HG02571 (cell line): ENCODE measurements around the gene NOTUM.

Source experiments
- ATAC-seq: cut with Tn5 transposase; IDR thresholded peaks from one replicate; pipeline ENCODE4 v1.9.1; 2021; ENCODE audit warnings: mild to moderate bottlenecking, moderate library complexity; ENCODE audit not compliant: unreplicated experiment

NOTUM gene

DNA sequence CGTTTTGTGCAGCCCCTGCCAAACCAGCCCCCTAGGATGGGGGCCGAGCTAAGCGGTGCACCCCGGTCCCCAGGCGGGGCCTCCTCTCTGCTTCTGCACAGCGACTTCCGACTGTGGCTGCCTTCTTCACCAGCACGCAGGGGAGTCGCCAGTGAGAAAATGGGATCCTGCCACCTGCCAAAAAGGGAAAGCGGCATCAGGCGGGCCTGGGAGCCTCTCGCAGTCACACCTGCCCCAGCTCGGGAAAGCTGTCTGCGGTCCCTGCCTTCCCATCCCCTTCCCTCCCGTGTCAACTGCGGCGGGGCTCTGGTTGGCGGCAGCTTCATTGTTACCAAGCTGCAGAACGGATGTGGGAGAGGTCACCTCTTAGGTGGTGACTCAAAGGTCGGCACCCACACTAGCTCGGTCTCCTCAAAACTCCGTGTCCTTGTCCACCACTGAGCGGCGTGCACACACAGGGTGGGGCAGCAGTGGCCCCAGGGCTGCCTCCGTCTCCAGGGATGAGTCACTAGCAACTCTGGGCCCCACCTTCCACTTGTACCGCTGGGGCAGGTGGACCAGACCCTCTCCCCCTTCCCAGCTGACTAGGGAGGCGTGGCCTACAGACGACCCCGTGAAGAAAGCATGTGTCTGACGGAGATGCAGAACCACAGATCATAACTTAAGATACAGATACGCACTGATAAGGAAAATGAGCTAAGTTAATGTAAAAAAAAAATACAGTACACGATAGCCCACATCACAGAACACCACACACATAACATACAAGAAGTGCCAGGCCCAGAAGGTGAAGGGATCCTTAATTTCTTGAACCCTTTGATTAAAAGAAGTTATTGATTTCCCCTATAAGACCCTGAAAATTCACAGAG is 48.3 kb downstream of the NOTUM start:
- ATAC-seq, result no peak

DNA sequence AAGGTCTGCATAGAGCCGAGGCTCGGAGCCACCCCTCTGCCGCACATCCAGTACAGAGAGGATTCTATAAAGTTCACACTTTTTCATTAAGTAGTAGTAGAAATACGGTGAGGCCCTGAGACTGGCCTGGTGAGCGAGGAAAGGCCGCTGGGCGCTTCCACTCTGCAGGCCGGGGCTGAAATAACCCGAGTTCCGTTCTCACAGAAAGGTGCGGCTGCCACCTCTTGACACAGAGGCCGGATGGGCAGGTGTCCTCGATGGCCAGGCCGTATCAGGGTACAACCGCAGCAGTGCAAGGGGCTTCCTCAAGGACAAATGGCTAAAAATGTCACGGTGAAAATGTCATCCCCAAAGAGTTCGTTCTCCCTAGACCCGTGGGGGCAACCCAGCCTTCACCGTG is 49.0 kb downstream of the NOTUM start:
- no peak for ATAC-seq

DNA sequence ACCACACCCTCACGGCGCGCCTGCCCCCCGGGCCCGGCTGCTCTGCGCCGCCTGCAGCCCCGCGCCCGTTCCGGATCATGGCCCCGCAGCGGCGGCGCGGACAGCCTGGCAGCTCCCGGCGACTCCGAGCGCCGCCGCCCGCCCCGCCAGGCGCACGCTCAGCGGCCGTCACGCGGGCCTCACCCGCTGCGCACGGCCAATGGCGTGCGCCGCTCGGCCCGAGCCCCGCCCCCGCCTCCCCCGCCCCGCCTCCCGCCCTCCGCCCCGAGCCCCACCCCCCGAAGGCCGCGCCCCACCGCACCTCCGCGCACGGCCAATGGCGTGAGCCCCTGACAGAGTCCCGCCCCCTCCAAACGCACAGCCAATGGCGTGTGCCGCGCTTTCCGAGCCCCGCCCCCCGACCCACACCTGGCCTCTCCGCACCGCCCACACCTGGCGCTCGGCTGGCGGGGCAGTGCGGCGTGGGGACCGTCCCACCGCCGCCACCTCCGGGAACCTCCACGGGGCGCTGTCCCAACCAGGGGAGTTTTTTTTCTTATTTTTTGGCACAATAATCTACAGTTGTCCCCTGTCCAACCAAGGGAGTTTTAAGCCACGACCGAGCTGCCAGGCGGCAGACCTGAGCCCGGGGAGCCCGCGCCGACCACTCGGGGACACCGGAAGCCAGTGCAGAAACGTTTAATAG is 49.6 kb downstream of the NOTUM start, which contains the start of gene PCYT2:
TSS of gene PCYT2 (minus strand) at position 123 of the 685 bp plus-strand sequence. CDS start at position 79, 44 bp downstream.
- ATAC-seq, result peak; percentile 62

DNA sequence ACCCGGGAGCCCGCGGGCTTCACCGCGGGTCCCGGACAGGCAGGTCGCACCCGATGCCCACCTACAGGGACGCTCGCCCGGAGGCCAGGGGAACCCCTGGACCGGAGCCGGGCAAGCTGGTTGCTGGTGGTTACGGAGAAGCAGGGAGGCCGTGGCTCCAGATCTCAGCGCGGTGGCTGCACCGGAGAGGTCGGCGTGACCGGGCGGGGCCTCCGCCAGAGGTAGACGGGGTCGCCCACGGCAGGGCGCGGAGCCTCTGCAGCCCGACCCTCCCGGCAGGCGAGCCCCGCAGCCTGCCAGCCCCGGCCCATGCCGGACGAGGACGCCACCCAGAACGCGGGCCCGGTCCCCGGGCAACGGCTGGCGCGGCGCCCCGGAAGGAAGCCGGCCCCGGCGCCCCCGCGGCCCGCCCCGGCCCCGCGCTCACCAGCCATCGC is 50.1 kb downstream of the NOTUM start:
- peak; percentile 20 for ATAC-seq

DNA sequence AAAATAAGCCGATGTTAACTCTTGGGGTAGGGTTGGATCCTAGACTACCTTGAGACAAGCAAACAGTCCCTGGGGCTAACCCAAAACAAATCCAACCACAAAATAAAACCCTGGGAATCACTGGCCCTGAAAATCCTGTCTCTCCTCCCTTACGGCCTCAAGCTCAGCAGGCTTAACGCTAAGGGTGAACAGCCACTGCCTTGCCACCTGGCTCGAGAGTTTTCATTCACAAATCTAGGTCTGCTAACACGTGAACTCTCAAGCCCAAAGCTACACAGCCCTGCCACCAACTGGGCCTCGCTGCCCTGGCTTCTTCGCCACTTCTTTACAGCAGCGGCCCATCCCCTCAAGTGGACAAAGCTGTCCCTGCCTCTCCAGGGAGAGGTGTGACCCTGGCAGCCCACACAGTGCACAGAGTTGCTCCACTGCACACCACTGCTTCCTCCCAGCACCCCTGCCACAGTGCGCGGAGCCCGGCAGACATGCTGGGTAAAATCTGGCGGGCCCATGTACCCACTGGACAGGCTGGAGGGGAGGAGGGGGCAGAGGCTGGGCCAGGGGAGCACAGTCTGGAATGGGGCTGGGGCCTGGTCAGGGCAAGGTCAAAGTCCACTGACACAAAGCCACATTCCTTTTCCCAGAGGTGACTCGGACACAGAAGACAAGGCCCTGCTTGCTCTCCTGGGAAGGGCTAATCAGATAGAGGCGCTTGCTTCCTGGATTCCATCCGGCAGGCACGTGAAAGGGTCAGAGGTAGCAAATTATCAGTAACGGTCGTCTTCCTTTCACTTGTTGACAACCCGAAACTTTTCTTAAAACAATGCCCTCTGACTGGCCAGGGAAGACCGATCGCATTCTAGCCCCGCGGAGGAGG is 50.8 kb downstream of the NOTUM start:
- ATAC-seq, result no peak

DNA sequence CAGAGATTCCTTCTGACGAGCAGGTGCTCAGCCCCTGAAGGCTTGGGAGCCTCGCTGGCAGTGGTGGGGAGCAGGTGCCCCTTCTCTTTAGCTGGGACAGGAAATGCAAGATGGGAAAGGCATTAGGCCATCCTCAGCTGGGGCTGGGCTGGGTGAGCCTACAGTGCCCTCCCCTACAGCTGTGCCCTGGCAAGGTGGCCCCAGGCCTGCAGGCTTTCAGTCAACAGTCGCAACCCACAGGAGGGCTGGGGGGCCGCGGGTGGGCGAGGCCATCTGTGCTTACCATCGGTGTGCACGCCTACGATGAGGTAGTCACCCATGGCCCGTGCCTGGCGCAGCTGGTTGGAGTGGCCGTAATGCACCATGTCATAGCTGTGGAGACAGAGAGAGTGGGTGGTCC is 51.8 kb downstream of the NOTUM start:
- ATAC-seq, result no peak

DNA sequence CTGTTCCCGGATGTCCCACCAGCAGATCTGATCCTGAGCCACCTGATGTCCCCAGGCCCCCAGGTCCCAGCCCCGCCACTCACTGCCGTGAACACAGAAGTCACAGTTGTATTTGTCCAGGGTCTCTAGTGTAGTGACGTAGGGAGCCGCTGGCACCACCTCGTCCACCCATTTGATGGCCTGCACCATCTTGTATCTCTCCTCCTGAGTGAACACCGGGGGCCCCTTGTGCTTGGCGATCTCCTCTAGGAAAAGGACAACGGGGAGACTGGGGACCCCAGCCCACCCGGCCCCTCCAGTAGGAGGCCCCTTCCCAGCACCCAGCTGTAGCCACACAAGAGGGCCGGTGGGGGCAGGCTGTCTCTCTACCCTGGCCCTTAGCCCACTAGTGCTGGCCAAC is 52.2 kb downstream of the NOTUM start:
- ATAC-seq, result no peak

DNA sequence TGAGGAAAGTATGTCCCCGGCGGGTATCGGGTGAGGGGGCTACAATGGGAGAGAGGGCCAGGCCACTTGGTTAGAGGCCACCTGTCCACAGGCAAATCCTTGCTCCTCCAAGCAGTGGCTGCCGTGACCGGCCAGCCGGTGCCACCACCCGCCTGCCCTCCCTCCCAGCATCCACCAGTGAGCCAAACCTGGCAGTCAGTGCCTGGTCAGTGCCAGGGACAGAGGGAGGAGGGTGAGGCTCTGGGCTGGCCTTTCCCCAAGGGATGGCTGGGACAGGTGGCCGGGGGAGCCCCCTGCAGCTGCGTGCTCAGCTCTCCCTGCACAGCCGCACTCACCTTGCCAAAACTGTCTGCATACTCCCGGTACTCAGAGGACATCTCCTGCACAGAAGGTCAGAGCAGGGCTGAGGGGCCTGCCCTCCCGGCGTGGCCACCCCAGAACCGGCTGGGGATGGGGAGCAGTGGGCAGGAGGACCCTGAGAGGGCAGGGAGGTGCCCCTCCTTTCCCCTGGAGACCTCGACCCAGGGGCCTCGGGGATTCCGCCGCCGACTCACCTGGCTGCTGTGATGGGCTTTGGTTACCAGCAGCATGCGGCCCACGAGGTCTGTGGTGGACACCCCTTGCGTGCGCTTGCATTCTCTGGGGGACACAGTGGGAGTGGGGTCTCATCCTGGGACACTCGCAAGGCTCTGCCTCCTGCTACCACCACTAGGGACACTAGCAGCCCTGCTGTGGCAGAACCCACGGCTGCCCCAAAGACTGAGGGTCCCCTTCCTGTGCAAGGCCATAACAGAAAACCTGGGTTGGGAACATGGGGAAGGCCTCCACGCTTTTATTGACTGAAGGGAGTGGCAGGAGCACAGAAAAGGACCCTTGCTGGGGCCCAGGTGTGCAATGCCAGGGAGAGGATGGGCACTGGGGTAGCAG is 53.5 kb downstream of the NOTUM start:
- ATAC-seq, result no peak

DNA sequence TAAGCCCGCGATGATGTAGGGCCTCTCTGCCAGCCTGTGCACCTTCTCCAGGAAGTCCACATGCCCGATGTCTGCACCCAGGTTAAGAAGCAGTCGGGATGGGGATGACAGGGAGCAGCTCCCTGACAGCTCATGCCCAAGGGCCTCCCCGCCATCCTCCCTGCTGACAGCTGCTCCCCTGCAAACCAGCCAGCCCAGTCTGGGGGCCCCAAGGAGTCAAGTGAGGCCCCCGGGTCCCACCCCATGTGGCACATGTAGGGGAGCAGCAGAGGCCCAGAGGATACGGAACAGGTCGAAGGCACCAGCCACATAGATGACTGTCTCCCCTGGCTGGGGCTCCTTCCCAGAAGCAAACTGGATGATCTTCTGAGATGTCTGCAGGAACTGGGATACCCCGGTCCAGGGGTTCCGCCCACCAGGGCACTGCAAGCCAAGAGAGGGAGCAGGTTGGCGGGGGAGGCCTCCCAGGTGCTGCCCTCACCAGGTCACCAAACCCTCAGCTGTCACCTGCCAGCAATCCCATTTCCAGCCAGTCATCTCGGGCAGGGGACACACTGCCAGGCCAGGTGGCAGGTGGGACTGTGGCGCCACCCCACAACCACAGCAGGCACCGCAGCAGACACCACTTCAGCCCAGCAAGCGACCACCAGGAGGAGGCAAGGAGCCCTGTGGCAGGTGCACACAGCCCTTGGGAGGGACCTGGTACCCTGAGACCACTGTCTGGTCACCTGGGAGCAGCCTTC is 54.3 kb downstream of the NOTUM start:
- ATAC-seq, result no peak

DNA sequence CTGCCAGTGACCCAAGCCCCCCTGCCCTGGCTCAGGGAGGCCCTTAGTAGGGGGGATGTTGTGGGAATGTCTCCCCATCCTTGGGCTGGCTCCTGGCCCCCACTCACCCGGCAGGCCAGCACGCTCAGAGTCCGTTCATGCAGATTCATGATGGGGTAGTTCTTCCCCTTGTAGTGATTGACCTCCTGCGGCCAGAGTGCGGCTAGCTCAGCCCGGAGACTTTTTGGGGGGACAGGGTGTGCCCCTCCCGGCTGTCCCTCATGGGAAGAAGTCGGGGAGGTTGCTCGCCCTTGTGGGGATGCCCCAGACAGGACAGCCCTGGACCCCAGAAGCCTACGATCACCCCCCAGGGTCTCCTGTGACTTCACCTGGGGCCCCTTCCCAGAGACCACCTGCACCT is 55.0 kb downstream of the NOTUM start:
- no peak for ATAC-seq

DNA sequence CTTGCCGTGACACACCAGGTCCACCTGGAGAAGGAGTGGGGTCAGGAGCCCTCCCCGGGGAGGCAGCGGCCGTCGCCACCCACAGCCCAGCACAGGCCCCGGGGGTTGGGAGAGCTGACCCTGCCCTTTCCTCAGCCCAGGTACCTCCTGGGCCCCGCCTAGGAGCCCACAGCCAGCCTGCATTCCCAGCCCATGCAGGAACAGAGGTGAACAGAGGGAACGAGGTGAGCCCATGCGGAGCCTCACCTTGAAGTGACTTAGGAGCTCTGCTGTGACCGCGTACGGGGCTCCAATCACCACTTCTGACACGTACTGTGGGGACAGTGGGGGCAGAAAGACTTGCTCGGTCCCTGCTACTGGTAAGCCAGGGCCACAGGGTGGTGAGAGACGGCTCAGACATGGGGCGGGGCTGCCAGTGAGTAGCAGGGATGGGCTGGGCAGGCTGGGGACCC is 55.5 kb downstream of the NOTUM start:
- ATAC-seq, result no peak

DNA sequence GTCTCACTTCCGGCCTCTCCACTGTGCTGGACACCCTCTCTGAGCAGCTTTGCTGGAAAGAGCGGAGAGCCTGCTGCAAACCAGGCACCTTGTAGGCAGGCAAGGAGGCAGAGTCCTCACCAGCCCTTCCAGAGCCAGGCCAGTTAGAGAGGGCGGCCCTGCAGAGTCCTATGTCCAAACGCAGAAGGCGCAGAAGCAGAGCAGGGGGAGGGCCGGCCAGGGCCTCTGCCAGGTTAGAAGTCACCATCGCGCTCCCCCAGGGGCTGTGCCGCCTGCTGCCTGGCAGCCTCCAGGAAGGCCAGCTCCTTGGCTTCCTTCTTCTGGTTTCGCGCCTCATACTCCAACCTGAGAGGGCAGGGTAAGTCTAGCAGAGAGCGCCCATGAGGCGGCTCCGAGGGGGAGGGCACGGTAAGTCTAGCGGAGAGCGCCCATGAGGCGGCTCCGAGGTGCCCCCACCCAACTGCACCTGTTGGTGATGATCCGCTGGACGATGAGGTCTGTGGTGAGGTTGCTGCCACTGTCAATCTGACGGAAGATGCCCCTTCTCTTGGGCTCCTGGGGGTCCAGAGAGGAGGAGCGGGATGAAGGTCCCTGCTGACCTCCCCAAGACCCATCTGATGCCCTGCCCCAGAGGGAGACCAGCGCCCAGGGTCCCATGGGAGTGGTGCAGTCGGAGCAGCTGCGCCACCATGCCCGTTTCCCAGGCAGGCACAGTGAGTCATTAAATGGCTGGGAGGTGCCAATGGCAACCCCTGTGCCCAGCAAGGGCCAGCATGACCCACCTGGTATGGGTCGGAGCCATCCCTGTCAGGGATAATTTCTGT is 56.2 kb downstream of the NOTUM start:
- no peak for ATAC-seq

DNA sequence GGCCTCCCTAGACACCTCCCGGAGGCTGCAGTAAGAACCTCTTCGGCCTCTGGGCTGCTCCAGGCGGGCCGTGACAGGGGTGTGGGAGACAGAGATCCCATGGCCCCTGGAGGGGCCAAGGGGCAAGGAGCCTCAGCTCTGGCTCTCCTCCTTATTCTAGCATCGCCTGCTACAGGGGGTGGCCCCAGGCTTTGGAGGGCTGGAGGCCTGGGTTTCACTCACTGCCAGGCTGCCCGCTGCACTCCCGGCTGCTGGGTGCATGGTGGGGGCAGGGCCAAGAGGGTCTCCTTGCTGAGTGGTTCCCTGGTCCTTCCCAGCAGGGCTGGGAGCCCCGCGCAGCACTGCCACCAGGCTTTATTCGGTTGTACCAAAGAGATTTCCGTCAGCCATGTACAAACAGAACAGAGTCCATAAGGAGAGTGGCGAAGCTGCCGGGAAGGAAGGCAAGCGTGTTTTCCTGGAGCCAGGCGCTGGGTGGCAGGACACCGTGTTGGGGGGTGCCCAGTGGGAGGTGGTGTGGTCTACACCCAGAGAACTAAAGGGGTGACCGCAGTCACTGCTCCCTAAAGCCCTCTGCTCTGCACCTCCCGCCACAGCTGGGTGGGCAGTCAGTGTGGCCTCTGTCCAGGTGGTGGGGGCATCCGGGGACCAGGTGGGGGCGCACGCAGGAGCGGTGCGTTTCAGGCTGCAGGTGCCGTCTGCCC is 56.9 kb downstream of the NOTUM start:
- ATAC-seq, result no peak

DNA sequence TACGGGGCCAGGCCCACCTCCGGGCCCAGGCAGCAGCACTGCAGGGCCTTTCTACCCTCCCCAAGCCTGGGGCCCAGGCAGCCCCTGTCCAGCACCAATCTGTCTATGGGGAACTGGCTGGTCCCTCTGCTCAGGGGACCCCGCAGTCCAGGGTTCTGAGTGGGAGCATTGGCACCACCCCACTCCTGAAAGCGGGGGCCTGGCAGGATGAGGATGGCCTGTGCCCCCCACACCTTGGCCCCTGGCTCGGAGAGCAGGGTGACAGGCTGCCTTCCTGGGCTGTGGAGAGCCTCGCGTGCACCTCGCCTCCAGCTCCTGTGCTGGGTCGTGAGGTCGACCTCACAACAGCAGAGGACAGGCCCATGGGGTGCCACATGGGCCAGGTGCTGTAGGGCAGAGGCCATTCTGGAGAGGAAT is 57.6 kb downstream of the NOTUM start:
- ATAC-seq, result no peak

DNA sequence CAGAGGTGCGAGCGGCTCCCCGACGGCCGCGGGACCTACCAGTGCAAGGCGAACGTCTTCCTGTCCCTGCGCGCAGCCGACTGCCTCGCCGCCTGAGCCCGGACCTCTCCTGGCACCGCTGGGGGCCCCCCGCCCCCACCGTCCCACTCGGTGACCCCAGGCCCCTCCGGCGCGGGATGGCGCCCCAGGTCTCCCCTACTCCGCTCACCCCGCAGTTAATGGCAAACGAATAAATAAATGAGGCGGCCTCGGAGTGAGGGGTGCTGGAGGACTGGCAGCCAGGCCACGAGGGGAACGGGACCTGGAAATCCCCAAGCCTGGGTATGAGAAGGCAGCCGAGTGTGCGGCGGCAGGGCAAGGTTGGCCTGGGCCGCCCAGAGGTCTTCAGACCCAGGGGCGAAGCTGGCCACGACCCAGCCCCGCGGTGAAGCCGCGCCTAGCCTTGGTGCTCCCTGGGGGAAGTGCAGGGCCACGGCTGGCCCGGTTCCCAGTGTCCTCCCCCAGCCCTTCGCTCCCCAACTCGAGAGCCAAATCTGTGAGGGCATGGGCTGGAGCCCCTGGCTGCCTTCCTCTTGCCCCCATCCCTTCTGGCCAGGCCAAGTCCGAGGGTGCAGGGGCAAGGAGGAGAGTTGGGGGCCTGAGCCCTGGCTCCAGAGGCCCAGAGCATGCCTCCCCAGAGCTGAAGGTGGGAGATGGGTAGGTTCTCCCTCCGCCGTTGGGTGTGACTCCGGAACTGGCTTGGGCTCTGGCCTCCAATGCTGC is 58.2 kb downstream of the NOTUM start:
- ATAC-seq, result no peak
